HL-60 (cell line): ENCODE data around the gene TUBGCP6.

Experiments used
- POLR2AphosphoS5 ChIP-seq: IDR thresholded peaks from 2 replicates; pipeline ENCODE4 v1.6.1; 2012; ENCODE audit warnings: low read depth
- SPI1 ChIP-seq: IDR thresholded peaks from 2 replicates; pipeline ENCODE4 v1.6.1; 2012; ENCODE audit warnings: low read depth, mild to moderate bottlenecking, borderline replicate concordance
- TF ChIP-seq, protein P1 (sequence below): IDR thresholded peaks from one replicate; pipeline ENCODE4 v1.5.1; 2011; ENCODE audit warnings: low read length, control low read depth, inconsistent platforms; ENCODE audit not compliant: insufficient read depth
- TF ChIP-seq, protein P2 (sequence below): IDR thresholded peaks from 2 replicates; pipeline ENCODE4 v1.6.1; 2012; ENCODE audit warnings: low read depth; ENCODE audit not compliant: insufficient replicate concordance

DNA sequence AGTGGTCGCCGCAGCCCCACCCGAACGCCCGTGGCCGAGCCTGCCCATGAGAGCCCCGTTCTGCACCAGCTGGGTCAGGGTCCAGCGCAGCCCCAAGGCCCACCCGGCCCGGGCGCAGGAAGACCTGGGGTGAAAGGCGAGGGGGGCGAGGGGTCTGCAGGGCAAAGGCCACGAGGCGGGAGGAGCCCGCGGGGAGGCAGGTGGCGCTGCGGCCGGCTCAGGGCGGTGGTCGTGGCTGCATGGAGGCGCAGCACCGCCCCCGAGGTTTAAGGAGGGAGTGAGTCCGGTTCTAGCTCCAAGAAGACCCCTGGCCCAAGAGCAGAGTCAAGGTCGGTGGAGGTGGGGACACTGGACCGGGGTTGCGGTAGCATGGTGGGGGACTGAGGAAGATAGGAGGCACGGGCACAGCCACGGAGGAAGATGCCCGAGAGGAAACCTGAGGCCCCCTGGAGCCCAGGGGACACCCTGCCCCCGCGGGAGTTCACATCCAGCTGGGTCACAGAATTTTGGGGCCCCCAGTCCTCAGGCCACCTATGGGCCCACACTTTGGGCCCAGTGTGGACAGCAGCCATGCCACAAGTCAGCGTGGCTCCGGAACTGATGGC is 6.8 kb upstream of the TUBGCP6 start:
- TF ChIP-seq, protein P1, sequence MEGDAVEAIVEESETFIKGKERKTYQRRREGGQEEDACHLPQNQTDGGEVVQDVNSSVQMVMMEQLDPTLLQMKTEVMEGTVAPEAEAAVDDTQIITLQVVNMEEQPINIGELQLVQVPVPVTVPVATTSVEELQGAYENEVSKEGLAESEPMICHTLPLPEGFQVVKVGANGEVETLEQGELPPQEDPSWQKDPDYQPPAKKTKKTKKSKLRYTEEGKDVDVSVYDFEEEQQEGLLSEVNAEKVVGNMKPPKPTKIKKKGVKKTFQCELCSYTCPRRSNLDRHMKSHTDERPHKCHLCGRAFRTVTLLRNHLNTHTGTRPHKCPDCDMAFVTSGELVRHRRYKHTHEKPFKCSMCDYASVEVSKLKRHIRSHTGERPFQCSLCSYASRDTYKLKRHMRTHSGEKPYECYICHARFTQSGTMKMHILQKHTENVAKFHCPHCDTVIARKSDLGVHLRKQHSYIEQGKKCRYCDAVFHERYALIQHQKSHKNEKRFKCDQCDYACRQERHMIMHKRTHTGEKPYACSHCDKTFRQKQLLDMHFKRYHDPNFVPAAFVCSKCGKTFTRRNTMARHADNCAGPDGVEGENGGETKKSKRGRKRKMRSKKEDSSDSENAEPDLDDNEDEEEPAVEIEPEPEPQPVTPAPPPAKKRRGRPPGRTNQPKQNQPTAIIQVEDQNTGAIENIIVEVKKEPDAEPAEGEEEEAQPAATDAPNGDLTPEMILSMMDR = no peak
- TF ChIP-seq, protein P2, sequence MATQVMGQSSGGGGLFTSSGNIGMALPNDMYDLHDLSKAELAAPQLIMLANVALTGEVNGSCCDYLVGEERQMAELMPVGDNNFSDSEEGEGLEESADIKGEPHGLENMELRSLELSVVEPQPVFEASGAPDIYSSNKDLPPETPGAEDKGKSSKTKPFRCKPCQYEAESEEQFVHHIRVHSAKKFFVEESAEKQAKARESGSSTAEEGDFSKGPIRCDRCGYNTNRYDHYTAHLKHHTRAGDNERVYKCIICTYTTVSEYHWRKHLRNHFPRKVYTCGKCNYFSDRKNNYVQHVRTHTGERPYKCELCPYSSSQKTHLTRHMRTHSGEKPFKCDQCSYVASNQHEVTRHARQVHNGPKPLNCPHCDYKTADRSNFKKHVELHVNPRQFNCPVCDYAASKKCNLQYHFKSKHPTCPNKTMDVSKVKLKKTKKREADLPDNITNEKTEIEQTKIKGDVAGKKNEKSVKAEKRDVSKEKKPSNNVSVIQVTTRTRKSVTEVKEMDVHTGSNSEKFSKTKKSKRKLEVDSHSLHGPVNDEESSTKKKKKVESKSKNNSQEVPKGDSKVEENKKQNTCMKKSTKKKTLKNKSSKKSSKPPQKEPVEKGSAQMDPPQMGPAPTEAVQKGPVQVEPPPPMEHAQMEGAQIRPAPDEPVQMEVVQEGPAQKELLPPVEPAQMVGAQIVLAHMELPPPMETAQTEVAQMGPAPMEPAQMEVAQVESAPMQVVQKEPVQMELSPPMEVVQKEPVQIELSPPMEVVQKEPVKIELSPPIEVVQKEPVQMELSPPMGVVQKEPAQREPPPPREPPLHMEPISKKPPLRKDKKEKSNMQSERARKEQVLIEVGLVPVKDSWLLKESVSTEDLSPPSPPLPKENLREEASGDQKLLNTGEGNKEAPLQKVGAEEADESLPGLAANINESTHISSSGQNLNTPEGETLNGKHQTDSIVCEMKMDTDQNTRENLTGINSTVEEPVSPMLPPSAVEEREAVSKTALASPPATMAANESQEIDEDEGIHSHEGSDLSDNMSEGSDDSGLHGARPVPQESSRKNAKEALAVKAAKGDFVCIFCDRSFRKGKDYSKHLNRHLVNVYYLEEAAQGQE = no peak
- TF ChIP-seq SPI1 (no peak), POLR2AphosphoS5 (no peak)
